Tibial nerve (tissue), 3 donors: Measurements from ENCODE around the gene EPHA7.

ENCODE experiments used
- CTCF ChIP-seq, 5 experiments: fragments of 200-600 bp in 3 of 5; fragments of 450-650 bp in 2 of 5; sonication (generic) in 3 of 5; IDR thresholded peaks; one replicate each; pipeline ENCODE4 v1.5.1; 2016 to 2019; ENCODE audit warnings: antibody characterized with exemption in 5 of 5, mild to moderate bottlenecking in 3 of 5, moderate library complexity in 2 of 5
- POLR2A ChIP-seq, 2 donors: fragments of 450-650 bp; IDR thresholded peaks; one replicate each; pipeline ENCODE4 v1.6.1; 2017; ENCODE audit warnings: antibody characterized with exemption in 2 of 2, mild to moderate bottlenecking in 2 of 2, moderate library complexity in 2 of 2

GRCh38 chr6:93193868-93194267 lies 225.5 kb downstream of the EPHA7 start:
- TF ChIP-seq POLR2A (IDR thresholded peaks at IDR 0.05) (no peak), CTCF (IDR thresholded peaks at IDR 0.05) (no peak)
